Upper lobe of left lung (tissue), 4 donors: ENCODE results near the gene SFXN1.

Experiments
- EP300 ChIP-seq, 4 donors: sonication (generic); formaldehyde crosslinking; IDR thresholded peaks; one replicate each; pipeline ENCODE4 v1.5.1; 2017; ENCODE audit warnings: antibody characterized with exemption in 4 of 4, control low read depth in 2 of 4
- POLR2A ChIP-seq, 4 donors: fragments of 450-650 bp; IDR thresholded peaks; one replicate each; pipeline ENCODE4 v1.5.1; 2016 to 2017; ENCODE audit warnings: antibody characterized with exemption in 4 of 4, mild to moderate bottlenecking in 2 of 4
- POLR2AphosphoS5 ChIP-seq, 2 donors: sonication (generic); formaldehyde crosslinking; IDR thresholded peaks; one replicate each; pipeline ENCODE4 v1.5.1; 2017; ENCODE audit warnings: antibody characterized with exemption in 2 of 2
- TF ChIP-seq, protein P1 (sequence below), 6 experiments: fragments of 450-650 bp in 4 of 6; fragments of 200-600 bp in 2 of 6; sonication (generic) in 2 of 6; IDR thresholded peaks; one replicate each; pipeline ENCODE4 v1.5.1; 2016 to 2019; ENCODE audit warnings: antibody characterized with exemption in 6 of 6

DNA sequence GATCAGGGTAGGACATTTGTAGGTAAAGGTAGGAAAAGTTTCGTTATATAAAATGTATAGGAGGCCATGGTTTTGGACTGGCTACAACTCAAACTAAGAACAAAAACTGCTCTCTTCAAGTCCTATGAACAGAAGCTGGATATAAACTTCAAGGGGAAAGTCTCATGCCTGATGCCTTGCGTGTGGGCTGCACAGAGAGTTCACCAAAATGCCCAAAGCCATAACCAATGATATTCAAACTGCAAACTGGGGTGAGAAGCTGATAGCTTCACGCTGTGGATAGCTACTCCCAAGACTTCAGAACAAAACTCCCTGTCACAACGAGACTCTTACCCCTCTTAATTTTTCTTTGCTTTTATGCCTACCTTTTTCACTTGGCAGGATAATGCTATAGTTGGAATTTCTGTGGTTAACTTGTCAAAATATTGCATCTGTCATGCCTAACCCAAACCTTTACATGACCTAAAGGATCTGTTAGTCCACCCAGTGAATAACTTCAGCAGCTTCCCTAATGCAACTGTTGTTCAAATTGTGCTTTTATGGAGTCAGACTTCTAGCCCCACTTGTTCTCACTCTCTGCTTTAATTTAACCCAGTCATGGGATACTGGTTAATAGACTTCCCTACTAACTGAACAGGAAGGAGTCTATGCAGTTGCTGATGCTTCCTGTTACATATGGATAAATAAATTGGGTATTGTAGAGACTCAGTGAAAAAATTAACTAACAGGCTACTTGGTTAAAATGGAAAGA, 71.9 kb downstream of the SFXN1 start:
- TF ChIP-seq POLR2AphosphoS5 (IDR thresholded peaks at IDR 0.05), result no peak
- TF ChIP-seq, protein P1, sequence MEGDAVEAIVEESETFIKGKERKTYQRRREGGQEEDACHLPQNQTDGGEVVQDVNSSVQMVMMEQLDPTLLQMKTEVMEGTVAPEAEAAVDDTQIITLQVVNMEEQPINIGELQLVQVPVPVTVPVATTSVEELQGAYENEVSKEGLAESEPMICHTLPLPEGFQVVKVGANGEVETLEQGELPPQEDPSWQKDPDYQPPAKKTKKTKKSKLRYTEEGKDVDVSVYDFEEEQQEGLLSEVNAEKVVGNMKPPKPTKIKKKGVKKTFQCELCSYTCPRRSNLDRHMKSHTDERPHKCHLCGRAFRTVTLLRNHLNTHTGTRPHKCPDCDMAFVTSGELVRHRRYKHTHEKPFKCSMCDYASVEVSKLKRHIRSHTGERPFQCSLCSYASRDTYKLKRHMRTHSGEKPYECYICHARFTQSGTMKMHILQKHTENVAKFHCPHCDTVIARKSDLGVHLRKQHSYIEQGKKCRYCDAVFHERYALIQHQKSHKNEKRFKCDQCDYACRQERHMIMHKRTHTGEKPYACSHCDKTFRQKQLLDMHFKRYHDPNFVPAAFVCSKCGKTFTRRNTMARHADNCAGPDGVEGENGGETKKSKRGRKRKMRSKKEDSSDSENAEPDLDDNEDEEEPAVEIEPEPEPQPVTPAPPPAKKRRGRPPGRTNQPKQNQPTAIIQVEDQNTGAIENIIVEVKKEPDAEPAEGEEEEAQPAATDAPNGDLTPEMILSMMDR (IDR thresholded peaks at IDR 0.05), result no peak
- no peak for TF ChIP-seq POLR2A (IDR thresholded peaks at IDR 0.05)
- TF ChIP-seq EP300 (IDR thresholded peaks at IDR 0.05), result no peak
